HCT116 (cell line): ENCODE results near the gene TASP1. TPM values are rescaled to one million over a fixed set of nuclear protein-coding genes. Genes with fewer than 3 reads are reported as not detected.

ENCODE experiments used
- ATAC-seq: fragments of 200-7000 bp; cut with Tn5 transposase; 2 replicates; pipeline ENCODE4 v1.9.1; 2020; ENCODE audit warnings: mild to moderate bottlenecking, moderate library complexity
- BruUV-seq: library from RNA; stranded (reverse); fragments of 400-500 nt; replicated peaks from 2 replicates; lab custom pipeline; 2021; lab: Mats Ljungman, UMichigan
- CTCF ChIA-PET: fragments of 300-600 bp; sonication (Branson Sonifier 250); formaldehyde crosslinking; loops from one replicate; lab custom pipeline; 2021; ENCODE audit warnings: antibody characterized with exemption; lab: Charles Lee
- POLR2A ChIA-PET: fragments of 300-600, 350-600 bp; sonication (Branson Sonifier 250); formaldehyde crosslinking; loops from one replicate; lab custom pipeline; 2021; ENCODE audit warnings: antibody characterized with exemption; lab: Charles Lee
- RAD21 ChIA-PET, 2 experiments: fragments of 300-600 bp; sonication (Branson Sonifier 250); formaldehyde crosslinking; loops; one replicate each; lab custom pipeline; 2023; ENCODE audit warnings: low total read pairs in 2 of 2; ENCODE audit not compliant: uncharacterized antibody in 2 of 2, unreplicated experiment in 2 of 2, low non-redundant PET in 1 of 2; lab: Charles Lee
- DNase-seq: peaks from one replicate; pipeline ENCODE4 v3.0.0-alpha.2; 2010; ENCODE audit warnings: low read depth, low spot score
- H2AFZ ChIP-seq: fragments of 200-600 bp; shearing (Covaris generic), sonication (generic); 2 replicates; pipeline ENCODE4 v1.6.1; 2017; ENCODE audit warnings: low read depth, mixed run types, mixed read lengths, antibody characterized with exemption, low read length; ENCODE audit not compliant: poor library complexity, severe bottlenecking
- H3K27ac ChIP-seq: 2 replicates; pipeline ENCODE4 v1.5.1; 2012; ENCODE audit warnings: low read depth, low read length
- H3K27me3 ChIP-seq: fragments of 200-600 bp; sonication (generic); 2 replicates; pipeline ENCODE4 v1.6.1; 2016; ENCODE audit warnings: mixed run types, low read length, mixed read lengths; ENCODE audit not compliant: insufficient read depth
- H3K36me3 ChIP-seq, 2 experiments: fragments of 200-500 bp in 1 of 2; fragments of 200-600 bp in 1 of 2; sonication (Bioruptor generic) in 1 of 2; sonication (generic) in 1 of 2; 2 replicates each; pipeline versions ENCODE4 v1.5.1 to v1.6.1; 2014 to 2016; ENCODE audit warnings: low read length in 2 of 2, inconsistent platforms in 1 of 2, mixed read lengths in 1 of 2, mixed run types in 1 of 2; ENCODE audit not compliant: insufficient read depth in 2 of 2, control insufficient read depth in 1 of 2
- H3K4me1 ChIP-seq, 2 experiments: fragments of 200-600 bp in 1 of 2; sonication (generic) in 1 of 2; 2 replicates each; pipeline versions ENCODE4 v1.5.1 to v1.6.1; 2012 to 2017; ENCODE audit warnings: low read length in 2 of 2, inconsistent platforms in 1 of 2, mild to moderate bottlenecking in 1 of 2, mixed read lengths in 1 of 2, mixed run types in 1 of 2, moderate library complexity in 1 of 2; ENCODE audit not compliant: insufficient read depth in 2 of 2, control insufficient read depth in 1 of 2
- H3K4me2 ChIP-seq: fragments of 200-600 bp; sonication (generic); 2 replicates; pipeline ENCODE4 v1.6.1; 2017; ENCODE audit warnings: mixed run types, low read length, mixed read lengths
- H3K4me3 ChIP-seq, 2 experiments: fragments of 200-600 bp in 1 of 2; sonication (generic) in 1 of 2; replicated peaks in 1 of 2; 2 replicates each; pipeline ENCODE4 v1.5.1; 2011 to 2016; ENCODE audit warnings: low read length in 2 of 2, control low read depth in 1 of 2, low read depth in 1 of 2, mild to moderate bottlenecking in 1 of 2, mixed read lengths in 1 of 2, mixed run types in 1 of 2
- H3K79me2 ChIP-seq: fragments of 200-600 bp; sonication (generic); 2 replicates; pipeline ENCODE4 v1.6.1; 2017; ENCODE audit warnings: mild to moderate bottlenecking, mixed run types, low read length, moderate library complexity, mixed read lengths; ENCODE audit not compliant: insufficient read depth
- H3K9ac ChIP-seq: fragments of 200-600 bp; sonication (generic); 2 replicates; pipeline ENCODE4 v1.6.1; 2016; ENCODE audit warnings: low read length, mixed read lengths
- H3K9me2 ChIP-seq: fragments of 200-600 bp; sonication (generic), shearing (Covaris generic); 2 replicates; pipeline ENCODE4 v1.6.1; 2017; ENCODE audit warnings: mixed run types, mild to moderate bottlenecking, moderate library complexity; ENCODE audit not compliant: insufficient read depth
- H3K9me3 ChIP-seq, 2 experiments: fragments of 200-500 bp in 1 of 2; fragments of 200-600 bp in 1 of 2; sonication (Bioruptor generic) in 1 of 2; sonication (generic) in 1 of 2; 2 replicates each; pipeline ENCODE4 v1.6.1; 2014 to 2017; ENCODE audit warnings: low read length in 2 of 2, mixed read lengths in 2 of 2, inconsistent platforms in 1 of 2, low read depth in 1 of 2, mild to moderate bottlenecking in 1 of 2, mixed run types in 1 of 2, moderate library complexity in 1 of 2; ENCODE audit not compliant: control insufficient read depth in 1 of 2, insufficient read depth in 1 of 2
- H4K20me1 ChIP-seq: fragments of 200-600 bp; sonication (generic), shearing (Covaris generic); 2 replicates; pipeline ENCODE4 v1.6.1; 2017; ENCODE audit warnings: mixed run types, mild to moderate bottlenecking, moderate library complexity; ENCODE audit not compliant: insufficient read depth
- EGR1 ChIP-seq: IDR thresholded peaks from 2 replicates; pipeline ENCODE4 v1.6.1; 2012; ENCODE audit warnings: low read depth
- JUND ChIP-seq: IDR thresholded peaks from 2 replicates; pipeline ENCODE4 v1.6.1; 2012
- POLR2AphosphoS5 ChIP-seq: IDR thresholded peaks from 2 replicates; pipeline ENCODE4 v1.6.1; 2011; ENCODE audit warnings: mild to moderate bottlenecking, low read depth, low read length, moderate library complexity
- RAD21 ChIP-seq: IDR thresholded peaks from 2 replicates; pipeline ENCODE4 v1.6.1; 2012; ENCODE audit warnings: low read depth, mild to moderate bottlenecking
- SIN3A ChIP-seq: IDR thresholded peaks from 2 replicates; pipeline ENCODE4 v1.6.1; 2012; ENCODE audit warnings: low read depth
- SP1 ChIP-seq: IDR thresholded peaks from 2 replicates; pipeline ENCODE4 v1.6.1; 2012; ENCODE audit warnings: low read depth
- SRF ChIP-seq: IDR thresholded peaks from 2 replicates; pipeline ENCODE4 v1.6.1; 2012; ENCODE audit warnings: low read depth
- TCF7L2 ChIP-seq: IDR thresholded peaks from 2 replicates; pipeline ENCODE4 v1.7.0; 2011; ENCODE audit warnings: borderline replicate concordance, inconsistent platforms; ENCODE audit not compliant: insufficient read depth, insufficient read length; ENCODE audit errors: extremely low read depth
- intact Hi-C: fragments of 100-400 bp; cut with micrococcal nuclease; formaldehyde crosslinking; loops from 2 replicates; pipeline ENCODE4 v1.10.0; 2022
- total RNA-seq: library from RNA; stranded (reverse); gene quantifications from one replicate; pipeline ENCODE4 v1.2.1, GENCODE V29; 2021; ENCODE audit not compliant: unreplicated experiment
- TF ChIP-seq, protein P1 (sequence below): IDR thresholded peaks from 2 replicates; pipeline ENCODE4 v1.6.1; 2012
- TF ChIP-seq, protein P2 (sequence below): IDR thresholded peaks from 2 replicates; pipeline ENCODE4 v1.6.1; 2012; ENCODE audit warnings: low read depth

The TASP1 gene
- total RNA-seq, 1 experiment from 2014 or later = 19.1 TPM

DNA sequence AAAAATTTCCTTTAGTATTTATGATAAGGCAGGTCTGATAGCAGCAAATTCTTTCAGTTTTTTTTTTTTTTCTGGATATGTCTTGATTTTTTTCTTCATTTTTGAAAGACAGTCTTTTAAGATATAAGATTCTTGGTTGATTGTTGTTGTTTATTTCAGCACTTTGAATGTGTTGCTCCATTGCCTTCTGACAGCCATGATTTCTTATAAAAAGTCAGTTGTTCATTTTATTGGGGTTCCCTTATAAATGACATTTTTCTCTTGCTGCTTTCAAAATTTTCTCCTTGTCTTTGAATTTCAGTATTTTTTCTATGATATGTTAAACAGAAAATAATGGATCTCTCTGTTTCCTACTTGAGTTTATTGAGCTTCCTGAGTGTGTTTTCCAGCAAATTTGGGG is 265.3 kb downstream of the TASP1 start:
- POLR2A ChIA-PET = no interaction called here
- Histone ChIP-seq H3K27ac (no peak overlapping the region), H3K4me1 (no peaks in the 10 kb centered on the region), H3K27me3 (no peaks in the 10 kb centered on the region), H3K4me3 (no peak overlapping the region), H3K36me3 (no peaks in the 10 kb centered on the region), H3K9me2 (no peaks in the 10 kb centered on the region), H3K79me2 (no peaks in the 10 kb centered on the region), H3K9me3 (no peaks in the 10 kb centered on the region; a peak in 1 of 4 replicates), H3K9ac (no peak overlapping the region), H4K20me1 (no peaks in the 10 kb centered on the region; the same call in 1 of the 2 replicates), H2AFZ (no peak overlapping the region), H3K4me2 (no peak overlapping the region)
- ATAC-seq (no peak), DNase-seq (no peak)
- no TSS peak for BruUV-seq
- CTCF ChIA-PET = no interaction called here
- RAD21 ChIA-PET = no interaction called here
- intact Hi-C loops = no loop called here
- TF ChIP-seq SIN3A (no peak), TCF7L2 (no peak), POLR2AphosphoS5 (no peak), RAD21 (no peak), SP1 (no peak), JUND (no peak), EGR1 (no peak), SRF (no peak)
- TF ChIP-seq, protein P1, sequence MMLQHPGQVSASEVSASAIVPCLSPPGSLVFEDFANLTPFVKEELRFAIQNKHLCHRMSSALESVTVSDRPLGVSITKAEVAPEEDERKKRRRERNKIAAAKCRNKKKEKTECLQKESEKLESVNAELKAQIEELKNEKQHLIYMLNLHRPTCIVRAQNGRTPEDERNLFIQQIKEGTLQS = no peak
- TF ChIP-seq, protein P2, sequence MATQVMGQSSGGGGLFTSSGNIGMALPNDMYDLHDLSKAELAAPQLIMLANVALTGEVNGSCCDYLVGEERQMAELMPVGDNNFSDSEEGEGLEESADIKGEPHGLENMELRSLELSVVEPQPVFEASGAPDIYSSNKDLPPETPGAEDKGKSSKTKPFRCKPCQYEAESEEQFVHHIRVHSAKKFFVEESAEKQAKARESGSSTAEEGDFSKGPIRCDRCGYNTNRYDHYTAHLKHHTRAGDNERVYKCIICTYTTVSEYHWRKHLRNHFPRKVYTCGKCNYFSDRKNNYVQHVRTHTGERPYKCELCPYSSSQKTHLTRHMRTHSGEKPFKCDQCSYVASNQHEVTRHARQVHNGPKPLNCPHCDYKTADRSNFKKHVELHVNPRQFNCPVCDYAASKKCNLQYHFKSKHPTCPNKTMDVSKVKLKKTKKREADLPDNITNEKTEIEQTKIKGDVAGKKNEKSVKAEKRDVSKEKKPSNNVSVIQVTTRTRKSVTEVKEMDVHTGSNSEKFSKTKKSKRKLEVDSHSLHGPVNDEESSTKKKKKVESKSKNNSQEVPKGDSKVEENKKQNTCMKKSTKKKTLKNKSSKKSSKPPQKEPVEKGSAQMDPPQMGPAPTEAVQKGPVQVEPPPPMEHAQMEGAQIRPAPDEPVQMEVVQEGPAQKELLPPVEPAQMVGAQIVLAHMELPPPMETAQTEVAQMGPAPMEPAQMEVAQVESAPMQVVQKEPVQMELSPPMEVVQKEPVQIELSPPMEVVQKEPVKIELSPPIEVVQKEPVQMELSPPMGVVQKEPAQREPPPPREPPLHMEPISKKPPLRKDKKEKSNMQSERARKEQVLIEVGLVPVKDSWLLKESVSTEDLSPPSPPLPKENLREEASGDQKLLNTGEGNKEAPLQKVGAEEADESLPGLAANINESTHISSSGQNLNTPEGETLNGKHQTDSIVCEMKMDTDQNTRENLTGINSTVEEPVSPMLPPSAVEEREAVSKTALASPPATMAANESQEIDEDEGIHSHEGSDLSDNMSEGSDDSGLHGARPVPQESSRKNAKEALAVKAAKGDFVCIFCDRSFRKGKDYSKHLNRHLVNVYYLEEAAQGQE = no peak
